ENCODE results near the gene PTPRS.

Gene PTPRS

GRCh38 chr19:5336195-5336965 is 4.2 kb downstream of the PTPRS start (continued):
- TF ChIP-seq ZNF324 (tag by site-specific recombination; IDR thresholded peaks at IDR 0.05) (no peak), GLIS2 (tag by site-specific recombination; IDR thresholded peaks at IDR 0.05) (no peak), IKZF3 (tag by site-specific recombination; IDR thresholded peaks at IDR 0.05) (no peak), MZF1 (tag by site-specific recombination; IDR thresholded peaks at IDR 0.05; ENCODE audit: borderline replicate concordance) (no peak), ZNF701 (tag by site-specific recombination; IDR thresholded peaks at IDR 0.05) (no peak), ZNF843 (tag by site-specific recombination; IDR thresholded peaks at IDR 0.05) (no peak), KLF17 (tag by site-specific recombination; IDR thresholded peaks at IDR 0.05) (no peak), ZNF391 (tag by site-specific recombination; IDR thresholded peaks at IDR 0.05; ENCODE audit: borderline replicate concordance, low read depth) (no peak)
- TF ChIP-seq, protein P1, sequence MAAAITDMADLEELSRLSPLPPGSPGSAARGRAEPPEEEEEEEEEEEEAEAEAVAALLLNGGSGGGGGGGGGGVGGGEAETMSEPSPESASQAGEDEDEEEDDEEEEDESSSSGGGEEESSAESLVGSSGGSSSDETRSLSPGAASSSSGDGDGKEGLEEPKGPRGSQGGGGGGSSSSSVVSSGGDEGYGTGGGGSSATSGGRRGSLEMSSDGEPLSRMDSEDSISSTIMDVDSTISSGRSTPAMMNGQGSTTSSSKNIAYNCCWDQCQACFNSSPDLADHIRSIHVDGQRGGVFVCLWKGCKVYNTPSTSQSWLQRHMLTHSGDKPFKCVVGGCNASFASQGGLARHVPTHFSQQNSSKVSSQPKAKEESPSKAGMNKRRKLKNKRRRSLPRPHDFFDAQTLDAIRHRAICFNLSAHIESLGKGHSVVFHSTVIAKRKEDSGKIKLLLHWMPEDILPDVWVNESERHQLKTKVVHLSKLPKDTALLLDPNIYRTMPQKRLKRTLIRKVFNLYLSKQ (tag by site-specific recombination; IDR thresholded peaks at IDR 0.05; ENCODE audit: borderline replicate concordance), result no peak
- TF ChIP-seq, protein P2, sequence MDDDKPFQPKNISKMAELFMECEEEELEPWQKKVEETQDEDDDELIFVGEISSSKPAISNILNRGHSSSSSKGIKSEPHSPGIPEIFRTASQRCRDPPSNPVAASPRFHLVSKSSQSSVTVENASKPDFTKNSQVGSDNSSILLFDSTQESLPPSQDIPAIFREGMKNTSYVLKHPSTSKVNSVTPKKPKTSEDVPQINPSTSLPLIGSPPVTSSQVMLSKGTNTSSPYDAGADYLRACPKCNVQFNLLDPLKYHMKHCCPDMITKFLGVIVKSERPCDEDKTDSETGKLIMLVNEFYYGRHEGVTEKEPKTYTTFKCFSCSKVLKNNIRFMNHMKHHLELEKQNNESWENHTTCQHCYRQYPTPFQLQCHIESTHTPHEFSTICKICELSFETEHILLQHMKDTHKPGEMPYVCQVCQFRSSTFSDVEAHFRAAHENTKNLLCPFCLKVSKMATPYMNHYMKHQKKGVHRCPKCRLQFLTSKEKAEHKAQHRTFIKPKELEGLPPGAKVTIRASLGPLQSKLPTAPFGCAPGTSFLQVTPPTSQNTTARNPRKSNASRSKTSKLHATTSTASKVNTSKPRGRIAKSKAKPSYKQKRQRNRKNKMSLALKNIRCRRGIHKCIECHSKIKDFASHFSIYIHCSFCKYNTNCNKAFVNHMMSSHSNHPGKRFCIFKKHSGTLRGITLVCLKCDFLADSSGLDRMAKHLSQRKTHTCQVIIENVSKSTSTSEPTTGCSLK (tag by site-specific recombination; IDR thresholded peaks at IDR 0.05), result no peak

DNA sequence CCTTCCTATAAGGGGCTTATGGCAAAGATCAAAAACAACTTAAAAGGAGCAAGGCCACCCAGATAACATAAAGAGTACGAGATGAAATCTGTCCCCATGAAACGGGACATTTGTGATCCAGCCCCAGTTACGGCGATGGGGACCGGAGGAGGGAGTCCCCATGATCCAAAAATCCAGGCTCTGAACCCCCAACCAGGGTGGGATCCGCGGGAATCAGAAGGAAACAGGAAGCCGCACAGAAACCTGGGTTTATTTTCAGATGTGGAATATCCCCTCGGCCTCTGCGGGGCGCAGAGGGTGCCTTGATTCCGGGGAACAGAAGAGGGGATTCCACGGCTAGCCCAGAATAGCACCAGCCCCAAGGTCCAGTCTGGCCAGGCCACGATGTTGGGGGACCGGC is 5.0 kb downstream of the PTPRS start:
- H3K4me1 ChIP-seq (ENCODE audit: control insufficient read depth, insufficient read depth, low read length), result no peaks in the 10 kb centered on the region; the same call in 1 of the 2 replicates
- ChIA-PET POLR2A (no interaction called here), CTCF (no interaction called here)

GRCh38 chr19:5334824-5335500 is 5.7 kb downstream of the PTPRS start:
- no peaks in the 10 kb centered on the region for H3K9me3 ChIP-seq (ENCODE audit: control insufficient read depth, insufficient read depth, low read depth, low read length)
- no peaks in the 10 kb centered on the region for H3K36me3 ChIP-seq (ENCODE audit: control insufficient read depth in 2 of 2, insufficient read depth in 1 of 2, low read length in 2 of 2)
- no peak overlapping the region for H3K4me3 ChIP-seq (ENCODE audit: low read depth, low read length)
- POLR2A ChIA-PET, result no interaction called here
- H3K27ac ChIP-seq (ENCODE audit: extremely low read depth, low read depth, low read length), result no peak overlapping the region
- CTCF ChIA-PET, result interaction anchor here (0.6 kb wide), 1 partner anchor 335 kb away, joined by 5 read pairs; no protein-coding TSS in a partner anchor
- H3K4me1 ChIP-seq (ENCODE audit: control insufficient read depth, insufficient read depth, low read length), result no peaks in the 10 kb centered on the region; the same call in 1 of the 2 replicates
- TF ChIP-seq, protein P3, sequence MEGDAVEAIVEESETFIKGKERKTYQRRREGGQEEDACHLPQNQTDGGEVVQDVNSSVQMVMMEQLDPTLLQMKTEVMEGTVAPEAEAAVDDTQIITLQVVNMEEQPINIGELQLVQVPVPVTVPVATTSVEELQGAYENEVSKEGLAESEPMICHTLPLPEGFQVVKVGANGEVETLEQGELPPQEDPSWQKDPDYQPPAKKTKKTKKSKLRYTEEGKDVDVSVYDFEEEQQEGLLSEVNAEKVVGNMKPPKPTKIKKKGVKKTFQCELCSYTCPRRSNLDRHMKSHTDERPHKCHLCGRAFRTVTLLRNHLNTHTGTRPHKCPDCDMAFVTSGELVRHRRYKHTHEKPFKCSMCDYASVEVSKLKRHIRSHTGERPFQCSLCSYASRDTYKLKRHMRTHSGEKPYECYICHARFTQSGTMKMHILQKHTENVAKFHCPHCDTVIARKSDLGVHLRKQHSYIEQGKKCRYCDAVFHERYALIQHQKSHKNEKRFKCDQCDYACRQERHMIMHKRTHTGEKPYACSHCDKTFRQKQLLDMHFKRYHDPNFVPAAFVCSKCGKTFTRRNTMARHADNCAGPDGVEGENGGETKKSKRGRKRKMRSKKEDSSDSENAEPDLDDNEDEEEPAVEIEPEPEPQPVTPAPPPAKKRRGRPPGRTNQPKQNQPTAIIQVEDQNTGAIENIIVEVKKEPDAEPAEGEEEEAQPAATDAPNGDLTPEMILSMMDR (tag by site-specific recombination; IDR thresholded peaks at IDR 0.05), result no peak
- TF ChIP-seq ZNF473 (tag by site-specific recombination; IDR thresholded peaks at IDR 0.05) (no peak), YY2 (tag by site-specific recombination; IDR thresholded peaks at IDR 0.05) (no peak), ZNF501 (tag by site-specific recombination; IDR thresholded peaks at IDR 0.05) (no peak), ZNF600 (tag by site-specific recombination; IDR thresholded peaks at IDR 0.05) (no peak), ZNF211 (tag by site-specific recombination; IDR thresholded peaks at IDR 0.05; ENCODE audit: low read depth) (no peak), ZNF548 (tag by site-specific recombination; IDR thresholded peaks at IDR 0.05) (no peak), ZNF433 (tag by site-specific recombination; IDR thresholded peaks at IDR 0.05; ENCODE audit: low read depth) (no peak), ZNF596 (tag by site-specific recombination; IDR thresholded peaks at IDR 0.05) (no peak)
- TF ChIP-seq, protein P4, sequence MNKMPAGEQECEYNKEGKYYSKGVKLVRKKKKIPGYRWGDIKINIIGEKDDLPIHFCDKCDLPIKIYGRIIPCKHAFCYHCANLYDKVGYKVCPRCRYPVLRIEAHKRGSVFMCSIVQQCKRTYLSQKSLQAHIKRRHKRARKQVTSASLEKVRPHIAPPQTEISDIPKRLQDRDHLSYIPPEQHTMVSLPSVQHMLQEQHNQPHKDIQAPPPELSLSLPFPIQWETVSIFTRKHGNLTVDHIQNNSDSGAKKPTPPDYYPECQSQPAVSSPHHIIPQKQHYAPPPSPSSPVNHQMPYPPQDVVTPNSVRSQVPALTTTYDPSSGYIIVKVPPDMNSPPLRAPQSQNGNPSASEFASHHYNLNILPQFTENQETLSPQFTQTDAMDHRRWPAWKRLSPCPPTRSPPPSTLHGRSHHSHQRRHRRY (tag by site-specific recombination; IDR thresholded peaks at IDR 0.05), result no peak

More for the DNA sequence above, 5.0 kb downstream of the PTPRS start:
- Histone ChIP-seq H3K36me3 (ENCODE audit: control insufficient read depth in 2 of 2, insufficient read depth in 1 of 2, low read length in 2 of 2) (no peaks in the 10 kb centered on the region), H3K4me3 (ENCODE audit: low read depth, low read length) (no peak overlapping the region), H3K27ac (ENCODE audit: extremely low read depth, low read depth, low read length) (no peak overlapping the region), H3K9me3 (ENCODE audit: control insufficient read depth, insufficient read depth, low read depth, low read length) (no peaks in the 10 kb centered on the region)
- TF ChIP-seq GLIS1 (tag by site-specific recombination; IDR thresholded peaks at IDR 0.05), result no peak
- no peak for TF ChIP-seq SALL2 (tag by site-specific recombination; IDR thresholded peaks at IDR 0.05; ENCODE audit: borderline replicate concordance)
- no peak for TF ChIP-seq ZNF623 (tag by site-specific recombination; IDR thresholded peaks at IDR 0.05)
- no peak for TF ChIP-seq ZNF24 (tag by site-specific recombination; IDR thresholded peaks at IDR 0.05)
- no peak for TF ChIP-seq ZNF341 (tag by site-specific recombination; IDR thresholded peaks at IDR 0.05; ENCODE audit: low read depth)
- TF ChIP-seq, protein P5, sequence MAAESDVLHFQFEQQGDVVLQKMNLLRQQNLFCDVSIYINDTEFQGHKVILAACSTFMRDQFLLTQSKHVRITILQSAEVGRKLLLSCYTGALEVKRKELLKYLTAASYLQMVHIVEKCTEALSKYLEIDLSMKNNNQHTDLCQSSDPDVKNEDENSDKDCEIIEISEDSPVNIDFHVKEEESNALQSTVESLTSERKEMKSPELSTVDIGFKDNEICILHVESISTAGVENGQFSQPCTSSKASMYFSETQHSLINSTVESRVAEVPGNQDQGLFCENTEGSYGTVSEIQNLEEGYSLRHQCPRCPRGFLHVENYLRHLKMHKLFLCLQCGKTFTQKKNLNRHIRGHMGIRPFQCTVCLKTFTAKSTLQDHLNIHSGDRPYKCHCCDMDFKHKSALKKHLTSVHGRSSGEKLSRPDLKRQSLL (tag by site-specific recombination; IDR thresholded peaks at IDR 0.05), result no peak
